KG1 (cell line): ENCODE measurements around the gene LASP1.
"Not testable (repeated sequence)": the region's sequence is repeated elsewhere in the genome, so short reads cannot be mapped to it uniquely, and the experiment has no call there.

Experiments used
- DNase-seq: peaks from one replicate; lab custom pipeline; 2025; lab: John Stamatoyannopoulos, UW

LASP1 gene

DNA sequence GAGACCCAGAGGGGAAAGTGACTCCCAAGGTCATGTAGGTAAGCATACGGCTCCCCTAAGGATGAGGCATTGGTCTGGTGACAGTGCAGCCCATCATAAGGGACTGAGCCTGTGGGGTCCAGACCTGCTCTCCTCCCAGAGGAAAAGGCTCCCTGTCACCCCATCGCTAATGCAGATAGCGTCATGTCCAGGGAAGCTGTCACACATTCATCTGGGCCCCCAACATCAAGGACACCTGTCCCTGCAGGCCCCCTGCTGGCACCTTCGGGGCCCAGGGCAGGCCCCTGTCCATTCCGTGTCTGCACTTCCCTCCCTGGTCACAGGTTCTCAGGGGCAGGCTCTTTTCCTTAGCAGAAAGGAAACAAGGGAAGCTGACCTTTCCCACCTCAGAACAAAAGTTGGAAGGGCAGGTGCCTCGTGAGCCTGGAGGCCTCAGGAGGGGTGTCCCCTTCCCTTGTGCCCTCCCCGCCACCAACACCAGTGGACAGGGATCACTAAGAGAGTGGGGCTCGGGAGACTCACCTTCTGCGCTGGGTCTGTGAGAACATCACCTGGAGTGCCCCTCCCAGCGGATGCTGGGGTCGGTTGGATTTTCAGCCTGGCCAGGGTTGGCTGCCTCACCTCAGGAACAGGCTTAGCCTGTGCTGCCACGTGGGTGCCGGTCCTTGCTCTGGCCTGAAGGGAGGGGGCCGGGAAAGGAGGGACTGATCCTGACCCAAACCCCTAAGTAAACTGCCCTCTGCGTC lies 38.2 kb downstream of the LASP1 start:
- no peak for DNase-seq

DNA sequence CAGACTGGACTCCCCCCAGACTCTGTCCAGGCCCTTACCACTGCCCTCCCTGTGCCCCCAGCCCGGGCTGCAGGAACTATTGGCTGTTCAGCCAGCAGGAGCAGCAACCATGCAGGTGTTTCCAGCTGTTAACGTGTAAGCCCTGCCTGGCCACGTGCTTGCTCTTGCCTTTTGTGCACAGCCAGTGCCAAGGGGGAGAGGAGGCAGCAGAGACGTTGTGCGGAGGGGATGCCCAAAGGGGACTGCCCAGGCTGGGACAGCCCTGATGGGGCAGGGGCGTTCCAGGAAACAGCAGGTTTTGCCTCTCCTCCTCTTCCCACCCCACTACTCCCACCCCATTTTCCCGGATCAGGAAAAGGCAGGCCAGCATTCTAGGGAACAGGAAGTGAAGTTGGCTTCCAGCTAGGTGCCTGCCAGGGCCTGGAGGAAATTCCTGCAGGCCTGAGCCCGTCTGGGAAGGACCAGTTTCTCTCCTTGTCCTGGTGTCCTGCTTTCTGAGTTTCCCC lies 38.9 kb downstream of the LASP1 start:
- no peak for DNase-seq

DNA sequence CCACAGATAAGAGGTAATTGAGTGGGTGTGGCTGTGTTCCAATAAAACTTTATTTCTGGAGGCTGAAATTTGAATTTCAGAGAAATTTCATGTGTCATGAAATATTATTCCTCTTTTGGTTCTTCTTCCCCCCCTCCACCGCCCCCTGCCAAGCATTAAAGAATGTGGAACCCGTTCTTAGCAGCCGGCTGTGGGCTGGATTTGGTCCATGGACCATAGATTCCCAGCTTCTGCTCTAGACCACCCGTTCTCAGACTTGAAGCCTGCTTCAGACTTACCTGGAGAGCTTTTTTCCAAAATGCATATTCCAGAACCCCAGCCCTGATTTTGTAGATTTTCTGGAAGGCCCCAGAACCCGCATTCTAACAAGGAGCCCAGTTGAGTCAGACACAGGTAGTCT lies 40.5 kb downstream of the LASP1 start:
- no peak for DNase-seq

DNA sequence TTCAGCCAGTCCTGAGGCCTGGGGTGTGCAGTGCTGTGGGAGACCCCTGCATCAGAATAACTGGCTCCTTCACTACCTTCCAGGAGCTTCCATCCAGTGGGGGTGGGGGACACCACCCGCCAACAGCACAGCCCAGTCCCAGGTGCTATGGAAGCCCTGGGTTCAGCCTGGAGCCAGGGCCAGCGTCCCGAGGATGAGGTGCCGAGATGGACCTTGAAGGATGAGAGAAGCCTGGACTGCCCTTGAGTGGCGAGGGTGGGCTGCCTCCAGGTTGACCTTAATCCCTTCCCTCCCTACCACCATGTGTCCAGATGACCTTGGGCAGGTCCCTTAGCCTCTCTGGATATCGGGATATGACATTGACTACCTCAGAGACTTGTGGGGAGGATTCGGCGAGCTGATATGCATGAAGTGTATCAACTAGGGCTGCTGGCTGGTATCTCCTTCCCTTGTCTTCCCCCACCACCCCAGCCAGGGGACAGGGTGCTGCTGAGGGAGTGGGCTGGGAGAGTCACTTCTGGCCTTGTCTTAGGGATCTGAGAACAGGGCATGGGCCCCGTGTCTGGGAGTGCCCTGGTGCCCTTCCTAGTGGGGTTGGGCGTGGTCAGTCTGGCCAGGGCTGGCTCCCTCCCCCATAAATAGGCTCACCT lies 41.3 kb downstream of the LASP1 start:
- no peak for DNase-seq

DNA sequence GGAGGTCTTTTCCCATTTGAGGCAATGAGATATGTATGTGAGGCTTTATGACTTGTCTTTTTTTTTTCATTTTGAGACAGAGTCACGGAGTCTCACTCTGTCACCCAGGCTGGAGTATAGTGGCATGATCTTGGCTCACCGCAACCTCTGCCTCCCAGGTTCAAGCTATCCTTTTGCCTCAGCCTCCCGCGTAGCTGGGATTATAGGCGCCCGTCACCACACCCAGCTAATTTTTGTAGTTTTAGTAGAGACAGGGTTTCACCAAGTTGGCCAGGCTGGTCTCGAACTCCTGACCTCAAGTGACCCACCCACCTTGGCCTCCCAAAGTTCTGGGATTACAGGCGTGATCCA lies 41.8 kb downstream of the LASP1 start:
- DNase-seq = not testable (repeated sequence)

DNA sequence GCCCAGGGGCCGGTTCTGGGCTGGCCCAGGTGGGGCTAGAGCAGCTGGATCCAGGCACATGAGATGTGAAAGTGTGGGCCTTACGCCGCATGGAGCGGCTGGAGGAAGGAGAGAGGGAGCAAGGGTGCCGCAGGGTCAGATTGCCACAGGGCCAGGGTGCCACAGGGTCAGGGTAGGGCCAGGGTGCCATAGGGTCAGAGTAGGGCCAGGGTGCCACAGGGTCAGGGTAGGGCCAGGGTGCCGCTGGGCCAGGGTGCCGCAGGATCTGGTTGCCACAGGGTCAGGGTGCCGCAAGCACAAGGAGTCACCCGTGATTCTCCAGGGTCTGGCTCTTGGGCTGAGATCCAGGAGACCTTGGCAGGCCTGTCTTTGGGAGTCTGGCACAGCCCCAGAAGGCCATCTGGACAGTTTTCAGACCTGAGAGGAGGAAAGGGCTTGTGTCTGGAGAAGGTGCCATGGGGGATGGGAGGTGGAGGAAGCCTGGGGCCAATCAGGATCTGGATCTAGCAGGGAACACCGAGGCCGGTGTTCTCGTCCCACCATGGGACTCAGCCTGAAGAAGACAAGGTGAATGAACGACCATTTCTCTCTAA lies 42.5 kb downstream of the LASP1 start:
- DNase-seq = no peak

DNA sequence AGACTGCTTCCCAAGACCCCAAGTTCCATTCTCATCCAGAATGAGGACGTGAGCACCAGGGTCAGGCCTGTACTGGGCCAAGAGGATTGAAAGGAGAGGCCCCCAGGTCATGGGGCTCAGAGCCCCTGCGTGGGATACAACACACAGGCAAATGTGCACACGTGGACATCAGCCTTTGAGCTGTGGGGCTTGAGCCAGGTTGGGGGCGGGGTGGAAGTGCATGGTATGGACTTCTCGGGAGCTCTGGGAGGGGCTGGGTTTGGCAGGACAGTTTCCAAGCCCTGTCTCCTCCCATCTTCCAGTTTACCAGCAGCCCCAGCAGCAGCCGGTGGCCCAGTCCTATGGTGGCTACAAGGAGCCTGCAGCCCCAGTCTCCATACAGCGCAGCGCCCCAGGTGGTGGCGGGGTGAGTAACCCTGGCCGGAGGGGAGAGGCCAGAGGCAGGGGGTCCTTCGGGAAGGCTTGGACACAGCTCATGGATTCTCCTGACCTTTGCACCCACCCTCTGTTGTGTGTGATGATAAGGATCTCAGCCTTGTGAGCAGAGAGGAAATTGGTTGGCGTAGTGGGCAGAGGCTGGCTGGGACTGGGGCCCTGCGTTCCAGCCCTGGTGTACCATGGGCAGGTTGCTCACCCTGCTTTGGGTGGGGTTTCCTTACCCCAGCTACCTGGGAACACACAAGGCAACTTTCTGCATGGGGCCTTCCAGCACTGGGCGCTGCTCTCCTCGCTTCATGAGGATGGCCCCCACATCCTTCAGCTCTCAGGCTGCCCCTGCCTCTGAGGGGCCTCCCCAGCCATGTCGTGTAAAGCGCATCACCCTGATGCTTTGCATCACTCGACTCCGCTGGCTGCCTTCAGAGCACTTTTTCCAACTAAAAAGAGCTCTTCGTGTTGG lies 45.1 kb downstream of the LASP1 start:
- DNase-seq = no peak

DNA sequence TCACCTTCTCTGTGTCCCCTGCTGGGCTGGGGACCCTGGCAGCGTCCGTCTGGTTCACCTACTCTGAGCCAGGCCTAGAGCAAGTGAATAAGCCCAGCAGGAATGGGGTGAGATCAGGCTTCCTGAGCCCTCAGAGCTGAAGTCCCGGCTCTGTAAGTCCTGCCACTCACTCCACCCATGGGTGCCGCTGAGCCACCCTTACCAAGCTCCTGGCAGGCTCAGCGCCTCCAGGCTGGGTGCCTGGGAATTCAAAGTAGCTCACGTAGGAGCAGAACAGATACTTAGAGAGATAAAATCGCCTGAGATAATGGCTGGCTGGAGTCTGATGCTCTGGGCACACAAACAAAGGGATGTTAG lies 45.8 kb downstream of the LASP1 start:
- no peak for DNase-seq

DNA sequence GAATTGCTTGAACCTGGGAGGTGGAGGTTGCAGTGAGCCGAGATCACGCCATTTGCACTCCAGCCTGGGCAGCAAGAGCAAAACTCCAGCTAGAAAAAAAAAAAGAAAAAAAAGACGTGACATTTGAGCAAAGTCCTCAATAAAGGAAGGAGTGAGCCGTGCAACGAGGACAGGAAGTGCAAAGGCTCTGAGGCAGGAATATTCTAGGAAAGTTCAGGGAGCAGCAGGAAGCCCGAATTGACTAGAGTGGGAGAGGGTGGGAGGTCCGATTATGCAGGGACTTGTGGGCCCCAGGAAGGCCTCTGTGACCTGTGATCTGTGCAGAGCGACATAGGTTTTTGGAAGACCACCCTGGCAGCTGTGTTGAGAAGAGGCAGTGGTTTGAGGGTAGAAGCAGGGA lies 46.9 kb downstream of the LASP1 start:
- DNase-seq = no peak

DNA sequence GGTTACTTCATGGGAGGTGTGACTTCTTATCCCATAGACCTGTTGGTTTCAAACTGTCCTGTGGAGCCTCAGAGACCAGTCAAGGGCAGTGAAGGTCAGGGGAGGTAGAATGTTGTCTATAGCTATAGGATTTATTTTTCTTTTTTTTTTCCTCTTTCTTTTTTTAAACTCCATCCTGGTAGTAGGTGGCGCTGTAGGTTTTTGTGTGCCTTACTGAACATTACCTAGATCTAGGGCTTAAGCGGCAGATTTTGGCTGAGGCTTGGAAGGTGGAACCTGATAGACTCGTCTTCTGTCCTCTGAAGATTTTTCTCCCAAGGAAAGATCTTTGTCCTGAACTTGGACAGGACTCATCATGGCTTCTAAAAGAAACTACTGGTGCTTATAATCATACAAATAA lies 47.4 kb downstream of the LASP1 start:
- DNase-seq = no peak

DNA sequence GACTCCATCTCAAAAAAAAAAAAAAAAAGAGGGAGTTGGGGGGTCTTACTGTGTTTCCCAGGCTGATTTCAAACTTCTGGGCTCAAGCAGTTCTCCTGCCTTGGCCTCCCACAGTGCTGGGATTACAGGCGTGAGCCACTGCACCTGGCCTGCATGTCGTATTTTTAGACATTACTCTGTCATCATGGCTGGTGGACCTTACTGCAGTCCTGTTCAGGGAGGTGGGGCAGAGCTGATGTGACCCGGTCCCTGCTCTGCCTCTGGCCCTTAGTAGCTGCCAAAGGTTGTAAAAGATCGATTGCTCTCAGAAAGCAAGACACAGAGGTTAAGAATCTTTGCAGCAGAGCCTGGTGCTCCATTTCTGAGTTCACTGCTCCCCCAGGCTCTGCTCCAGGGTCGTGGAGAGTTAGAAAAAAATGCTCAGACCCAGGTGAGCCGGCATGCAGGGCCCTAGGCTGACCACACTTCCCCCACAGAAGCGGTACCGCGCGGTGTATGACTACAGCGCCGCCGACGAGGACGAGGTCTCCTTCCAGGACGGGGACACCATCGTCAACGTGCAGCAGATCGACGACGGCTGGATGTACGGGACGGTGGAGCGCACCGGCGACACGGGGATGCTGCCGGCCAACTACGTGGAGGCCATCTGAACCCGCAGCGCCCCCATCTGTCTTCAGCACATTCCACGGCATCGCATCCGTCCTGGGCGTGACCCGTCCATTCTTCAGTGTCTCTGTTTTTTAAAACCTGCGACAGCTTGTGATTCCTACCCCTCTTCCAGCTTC lies 48.5 kb downstream of the LASP1 start:
- no peak for DNase-seq

DNA sequence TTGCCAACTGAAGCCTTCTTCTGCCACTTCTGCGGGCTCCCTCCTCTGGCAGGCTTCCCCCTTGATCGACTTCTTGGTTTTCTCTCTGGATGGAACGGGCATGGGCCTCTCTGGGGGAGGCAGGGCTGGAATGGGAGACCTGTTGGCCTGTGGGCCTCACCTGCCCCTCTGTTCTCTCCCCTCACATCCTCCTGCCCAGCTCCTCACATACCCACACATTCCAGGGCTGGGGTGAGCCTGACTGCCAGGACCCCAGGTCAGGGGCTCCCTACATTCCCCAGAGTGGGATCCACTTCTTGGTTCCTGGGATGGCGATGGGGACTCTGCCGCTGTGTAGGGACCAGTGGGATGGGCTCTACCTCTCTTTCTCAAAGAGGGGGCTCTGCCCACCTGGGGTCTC lies 49.1 kb downstream of the LASP1 start:
- no peak for DNase-seq

DNA sequence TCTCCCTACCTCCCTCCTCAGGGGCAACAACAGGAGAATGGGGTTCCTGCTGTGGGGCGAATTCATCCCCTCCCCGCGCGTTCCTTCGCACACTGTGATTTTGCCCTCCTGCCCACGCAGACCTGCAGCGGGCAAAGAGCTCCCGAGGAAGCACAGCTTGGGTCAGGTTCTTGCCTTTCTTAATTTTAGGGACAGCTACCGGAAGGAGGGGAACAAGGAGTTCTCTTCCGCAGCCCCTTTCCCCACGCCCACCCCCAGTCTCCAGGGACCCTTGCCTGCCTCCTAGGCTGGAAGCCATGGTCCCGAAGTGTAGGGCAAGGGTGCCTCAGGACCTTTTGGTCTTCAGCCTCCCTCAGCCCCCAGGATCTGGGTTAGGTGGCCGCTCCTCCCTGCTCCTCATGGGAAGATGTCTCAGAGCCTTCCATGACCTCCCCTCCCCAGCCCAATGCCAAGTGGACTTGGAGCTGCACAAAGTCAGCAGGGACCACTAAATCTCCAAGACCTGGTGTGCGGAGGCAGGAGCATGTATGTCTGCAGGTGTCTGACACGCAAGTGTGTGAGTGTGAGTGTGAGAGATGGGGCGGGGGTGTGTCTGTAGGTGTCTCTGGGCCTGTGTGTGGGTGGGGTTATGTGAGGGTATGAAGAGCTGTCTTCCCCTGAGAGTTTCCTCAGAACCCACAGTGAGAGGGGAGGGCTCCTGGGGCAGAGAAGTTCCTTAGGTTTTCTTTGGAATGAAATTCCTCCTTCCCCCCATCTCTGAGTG lies 49.6 kb downstream of the LASP1 start:
- DNase-seq = no peak

DNA sequence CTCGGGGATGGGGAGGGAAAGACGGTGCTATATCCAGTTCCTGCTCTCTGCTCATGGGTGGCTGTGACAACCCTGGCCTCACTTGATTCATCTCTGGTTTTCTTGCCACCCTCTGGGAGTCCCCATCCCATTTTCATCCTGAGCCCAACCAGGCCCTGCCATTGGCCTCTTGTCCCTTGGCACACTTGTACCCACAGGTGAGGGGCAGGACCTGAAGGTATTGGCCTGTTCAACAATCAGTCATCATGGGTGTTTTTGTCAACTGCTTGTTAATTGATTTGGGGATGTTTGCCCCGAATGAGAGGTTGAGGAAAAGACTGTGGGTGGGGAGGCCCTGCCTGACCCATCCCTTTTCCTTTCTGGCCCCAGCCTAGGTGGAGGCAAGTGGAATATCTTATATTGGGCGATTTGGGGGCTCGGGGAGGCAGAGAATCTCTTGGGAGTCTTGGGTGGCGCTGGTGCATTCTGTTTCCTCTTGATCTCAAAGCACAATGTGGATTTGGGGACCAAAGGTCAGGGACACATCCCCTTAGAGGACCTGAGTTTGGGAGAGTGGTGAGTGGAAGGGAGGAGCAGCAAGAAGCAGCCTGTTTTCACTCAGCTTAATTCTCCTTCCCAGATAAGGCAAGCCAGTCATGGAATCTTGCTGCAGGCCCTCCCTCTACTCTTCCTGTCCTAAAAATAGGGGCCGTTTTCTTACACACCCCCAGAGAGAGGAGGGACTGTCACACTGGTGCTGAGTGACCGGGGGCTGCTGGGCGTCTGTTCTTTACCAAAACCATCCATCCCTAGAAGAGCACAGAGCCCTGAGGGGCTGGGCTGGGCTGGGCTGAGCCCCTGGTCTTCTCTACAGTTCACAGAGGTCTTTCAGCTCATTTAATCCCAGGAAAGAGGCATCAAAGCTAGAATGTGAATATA lies 50.8 kb downstream of the LASP1 start:
- DNase-seq = no peak

DNA sequence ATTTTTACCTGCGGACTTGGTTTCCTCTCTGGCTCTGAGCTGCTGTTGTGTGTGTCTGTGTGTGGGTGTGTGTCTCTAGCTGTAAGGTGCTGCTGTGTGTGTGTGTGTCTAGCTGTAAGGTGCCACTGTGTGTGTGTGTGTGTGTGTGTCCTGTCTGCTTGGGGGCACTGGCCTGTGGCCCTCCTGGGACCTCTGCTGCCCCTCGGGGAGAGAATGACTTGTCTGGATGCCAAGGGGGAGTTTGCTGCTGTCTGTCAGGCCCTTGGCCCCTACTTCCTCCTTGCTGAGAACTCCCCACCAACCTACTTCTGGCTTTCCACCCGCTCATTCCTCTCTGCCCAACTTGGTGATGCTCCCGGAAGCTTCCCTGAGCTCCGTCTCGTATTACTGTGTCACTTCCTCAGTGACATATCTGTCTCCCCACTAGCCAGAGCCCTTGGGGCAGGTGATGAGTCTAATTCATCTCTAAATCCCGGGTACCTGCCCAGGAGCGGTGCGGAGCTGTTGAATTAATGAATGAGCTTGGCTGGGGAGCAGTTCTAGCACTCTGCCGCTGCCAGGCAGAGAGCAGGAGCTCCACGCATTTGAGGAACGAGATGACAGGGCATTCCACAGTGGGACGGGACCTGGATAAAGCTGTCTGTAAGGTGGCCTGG lies 52.0 kb downstream of the LASP1 start:
- no peak for DNase-seq

DNA sequence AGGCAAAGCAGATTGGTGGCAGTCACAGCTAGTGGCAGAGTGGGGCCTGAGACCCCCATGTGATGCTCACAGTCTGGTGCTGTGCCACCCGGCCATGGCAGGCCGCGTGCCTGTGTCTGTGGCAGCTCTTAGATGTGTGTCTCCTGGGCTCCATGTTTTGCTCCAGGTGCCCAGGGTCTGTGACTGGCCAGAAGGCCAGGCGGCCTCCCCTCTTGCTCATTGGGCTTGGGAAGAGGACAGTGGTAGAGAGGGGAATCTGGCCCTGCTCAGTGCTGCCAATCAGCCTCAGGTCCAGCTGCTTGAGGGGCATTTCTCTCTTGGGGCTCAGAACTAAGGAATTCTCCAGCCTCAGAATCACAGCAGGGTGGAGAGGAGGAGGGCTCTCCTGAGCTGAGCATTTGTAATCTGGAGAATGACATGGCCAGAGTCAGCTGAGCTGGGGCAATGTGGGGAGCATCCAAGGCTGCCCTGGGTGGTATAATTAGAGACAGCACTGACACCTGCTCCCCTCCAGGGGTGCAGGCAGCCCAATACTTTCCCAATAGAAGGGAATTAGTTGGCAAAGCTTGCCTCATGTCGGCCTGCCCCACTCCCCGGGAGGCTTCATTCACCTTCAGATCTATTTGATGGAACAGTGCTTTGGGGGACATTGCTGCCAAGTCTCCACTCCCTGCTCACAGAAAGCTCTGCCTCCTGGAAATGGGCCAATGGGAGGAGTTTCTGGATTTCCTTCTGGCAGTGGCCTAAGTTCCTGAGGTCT lies 52.9 kb downstream of the LASP1 start:
- no peak for DNase-seq

DNA sequence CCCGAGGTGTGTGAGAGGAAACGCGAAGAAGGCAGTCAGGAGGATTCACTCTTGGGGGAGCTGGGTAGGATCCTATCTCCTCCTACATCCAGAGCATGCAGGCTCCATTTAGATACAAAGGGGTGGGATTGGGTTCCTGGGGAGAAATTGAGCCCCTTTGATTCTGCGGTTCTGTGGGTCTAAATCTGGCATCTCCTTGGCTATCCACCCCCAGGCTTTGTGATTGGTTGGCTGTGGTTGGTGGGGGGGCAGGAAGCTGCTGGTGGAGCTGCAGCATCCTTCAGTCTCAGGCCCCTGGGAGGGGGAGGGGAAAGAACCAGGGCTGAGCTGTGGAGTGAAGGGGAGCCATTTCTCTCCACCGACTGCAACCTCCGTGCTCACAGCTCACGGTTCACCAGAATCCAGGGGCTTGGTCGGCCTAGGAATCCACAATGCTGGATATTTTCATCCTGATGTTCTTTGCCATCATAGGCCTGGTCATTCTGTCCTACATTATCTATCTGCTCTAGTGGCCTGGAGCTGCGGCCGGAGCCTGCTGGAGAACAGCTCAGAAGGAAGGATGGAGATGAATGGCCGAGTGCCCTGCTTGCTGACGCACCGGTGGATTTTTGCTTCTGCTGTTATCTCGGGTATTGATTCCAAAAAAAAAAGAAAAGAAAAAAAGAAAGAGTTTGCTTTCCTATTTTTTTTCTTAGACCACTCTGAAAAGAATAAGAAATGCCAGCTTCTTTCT lies 55.6 kb downstream of the LASP1 start, which contains the start of gene LASP1NB:
LASP1NB (plus strand) TSS at position 352 of the 733 bp plus-strand sequence.
- DNase-seq = no peak
